Effector memory CD4-positive, alpha-beta T cell (primary cell): ENCODE measurements around the gene MON2.
"Not testable (repeated sequence)": the region's sequence is repeated elsewhere in the genome, so short reads cannot be mapped to it uniquely, and the experiment has no call there.

Experiments used
- DNase-seq, 3 donors: peaks; one replicate each; pipeline ENCODE4 v3.0.0-alpha.2; 2020
- H3K27ac ChIP-seq: 2 replicates; pipeline ENCODE4 v1.7.0; 2013; ENCODE audit warnings: mild to moderate bottlenecking, low read length, moderate library complexity; ENCODE audit not compliant: insufficient read depth, poor library complexity, severe bottlenecking
- H3K27me3 ChIP-seq: replicated peaks from 2 replicates; pipeline ENCODE4 v1.7.0; 2013; ENCODE audit warnings: mild to moderate bottlenecking, low read length; ENCODE audit not compliant: insufficient read depth, control insufficient read depth, poor library complexity, severe bottlenecking
- H3K36me3 ChIP-seq: 2 replicates; pipeline ENCODE4 v1.7.0; 2013; ENCODE audit warnings: mild to moderate bottlenecking, low read length, moderate library complexity; ENCODE audit not compliant: control insufficient read depth, insufficient read depth
- H3K4me1 ChIP-seq: 2 replicates; pipeline ENCODE4 v1.7.0; 2013; ENCODE audit warnings: low read length, mild to moderate bottlenecking; ENCODE audit not compliant: control insufficient read depth, insufficient read depth, poor library complexity, severe bottlenecking
- H3K4me3 ChIP-seq: 2 replicates; pipeline ENCODE4 v1.7.0; 2013; ENCODE audit warnings: low read length, low read depth, mild to moderate bottlenecking; ENCODE audit not compliant: insufficient read depth, poor library complexity, severe bottlenecking
- H3K9me3 ChIP-seq: 2 replicates; pipeline ENCODE4 v1.7.0; 2013; ENCODE audit warnings: mild to moderate bottlenecking, low read length, moderate library complexity; ENCODE audit not compliant: control insufficient read depth

The MON2 gene

DNA sequence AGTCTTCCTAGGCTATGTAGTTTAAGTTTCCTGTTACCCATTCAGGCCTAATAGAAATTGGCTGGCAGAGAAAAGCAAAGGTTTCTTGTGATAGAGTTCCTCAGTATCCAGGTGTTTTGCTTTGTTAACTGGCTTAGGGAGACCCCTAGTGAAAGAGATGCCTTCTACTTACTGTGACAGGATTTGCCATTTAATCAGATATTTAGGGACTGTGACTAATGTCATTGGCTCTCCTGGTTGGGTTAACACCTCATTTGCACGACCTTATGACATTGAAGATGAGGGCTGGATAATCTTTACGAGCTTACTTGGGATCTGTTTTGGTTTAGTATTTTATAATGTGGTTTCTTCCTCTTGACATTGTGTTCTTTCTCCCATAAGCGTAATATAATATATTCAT, 5.8 kb downstream of the MON2 start:
- peaks cover 5% of the 10 kb centered on the region for H3K36me3 ChIP-seq
- no peaks in the 10 kb centered on the region for H3K27me3 ChIP-seq
- no peak for DNase-seq
- H3K4me3 ChIP-seq, result no peak overlapping the region
- no peak overlapping the region for H3K27ac ChIP-seq
- no peaks in the 10 kb centered on the region for H3K9me3 ChIP-seq
- H3K4me1 ChIP-seq, result peaks cover 6% of the 10 kb centered on the region

- no peak overlapping the region for H3K4me3 ChIP-seq
- DNase-seq, result no peak
- peaks cover 5% of the 10 kb centered on the region for H3K36me3 ChIP-seq
- no peaks in the 10 kb centered on the region for H3K4me1 ChIP-seq
- no peaks in the 10 kb centered on the region for H3K27me3 ChIP-seq
- H3K27ac ChIP-seq, result no peak overlapping the region
- no peaks in the 10 kb centered on the region for H3K9me3 ChIP-seq
Observed at GRCh38 chr12:62481843-62482540, 15.4 kb downstream of the MON2 start.

DNA sequence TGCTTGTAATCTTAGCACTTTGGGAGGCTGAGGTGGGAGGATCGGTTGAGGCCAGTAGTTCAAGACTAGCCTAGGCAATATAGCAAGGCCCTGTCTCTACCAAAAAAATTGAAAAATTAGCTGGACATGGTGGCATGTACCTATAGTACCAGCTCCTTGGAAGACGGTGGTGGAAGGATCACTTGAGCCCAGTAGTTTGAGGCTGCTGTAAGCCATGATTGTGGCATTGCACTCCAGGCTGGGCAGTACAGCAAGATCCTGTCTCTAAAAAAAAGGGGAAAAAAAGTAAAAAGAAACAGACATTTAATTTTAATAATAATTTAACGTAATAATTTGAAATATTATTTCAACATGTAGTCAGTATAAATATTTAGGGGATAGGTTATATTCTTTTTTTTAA, 16.1 kb downstream of the MON2 start:
- Histone ChIP-seq H3K9me3 (no peaks in the 10 kb centered on the region), H3K27me3 (no peaks in the 10 kb centered on the region), H3K4me3 (no peak overlapping the region), H3K27ac (no peak overlapping the region), H3K4me1 (no peaks in the 10 kb centered on the region), H3K36me3 (peaks cover 3% of the 10 kb centered on the region)
- DNase-seq, result no peak

DNA sequence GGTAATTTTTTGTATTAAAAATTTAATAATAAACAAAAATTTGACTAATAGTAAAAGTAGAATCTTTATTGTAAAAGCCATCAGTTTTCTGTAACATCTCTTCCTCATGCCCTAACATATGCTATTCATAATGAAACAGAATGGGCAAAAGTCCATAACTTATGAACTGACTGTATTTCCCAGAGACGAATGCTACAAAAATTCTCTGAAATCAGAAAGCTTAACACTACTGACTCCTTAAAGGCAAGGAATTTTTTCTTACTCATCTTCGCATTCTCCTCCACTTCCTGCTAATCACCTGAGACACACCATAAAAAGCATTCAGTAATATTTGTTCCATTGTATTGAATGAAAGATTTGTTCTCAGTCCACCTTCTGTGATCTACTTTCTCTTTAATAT, 17.6 kb downstream of the MON2 start:
- DNase-seq, result no peak
- Histone ChIP-seq H3K4me3 (no peak overlapping the region), H3K36me3 (no peaks in the 10 kb centered on the region), H3K4me1 (no peaks in the 10 kb centered on the region), H3K27ac (no peak overlapping the region), H3K27me3 (no peaks in the 10 kb centered on the region), H3K9me3 (no peaks in the 10 kb centered on the region)

DNA sequence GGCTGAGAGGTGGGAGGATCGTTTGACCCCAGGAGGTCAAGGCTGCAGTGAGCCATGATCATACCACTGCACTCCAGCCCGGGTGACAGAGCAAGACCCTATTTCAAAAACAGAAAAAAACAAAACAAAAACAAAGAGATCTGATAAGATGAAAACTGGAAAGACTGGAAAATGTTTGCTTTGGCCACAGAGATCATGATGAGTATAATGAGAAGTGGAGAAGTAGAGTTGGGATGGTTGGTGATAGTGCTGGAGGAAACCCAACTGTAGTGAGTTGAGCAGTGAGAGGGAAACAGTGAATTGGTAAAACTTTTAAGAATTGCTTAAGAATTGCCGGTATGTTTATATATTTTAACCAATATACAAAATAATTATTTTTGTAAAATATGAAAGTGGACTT, 39.2 kb downstream of the MON2 start:
- no peaks in the 10 kb centered on the region for H3K4me1 ChIP-seq
- no peaks in the 10 kb centered on the region for H3K27me3 ChIP-seq
- H3K9me3 ChIP-seq, result no peaks in the 10 kb centered on the region
- H3K36me3 ChIP-seq, result peaks cover 27% of the 10 kb centered on the region
- no peak overlapping the region for H3K27ac ChIP-seq
- no peak overlapping the region for H3K4me3 ChIP-seq
- DNase-seq, result no peak

DNA sequence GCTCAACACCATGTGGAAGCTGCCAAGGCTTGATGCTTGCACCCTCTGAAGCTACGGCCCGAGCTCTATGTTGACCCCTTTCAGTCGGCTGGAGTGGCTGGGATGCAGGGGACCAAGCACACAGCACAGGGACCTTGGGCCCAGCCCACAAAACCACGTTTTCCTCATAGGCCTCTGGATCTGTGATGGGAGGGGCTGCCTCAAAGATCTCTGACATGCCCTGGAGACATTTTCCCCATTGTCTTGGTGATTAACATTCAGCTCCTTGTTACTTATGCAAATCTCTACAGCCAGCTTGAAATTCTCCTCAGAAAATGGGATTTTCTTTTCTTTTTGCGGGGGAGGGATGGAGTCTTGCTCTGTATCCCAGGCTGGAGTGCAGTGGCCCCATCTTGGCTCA, 46.3 kb downstream of the MON2 start:
- no peak overlapping the region for H3K27ac ChIP-seq
- H3K4me1 ChIP-seq, result no peaks in the 10 kb centered on the region
- H3K9me3 ChIP-seq, result no peaks in the 10 kb centered on the region
- peaks cover 13% of the 10 kb centered on the region for H3K36me3 ChIP-seq
- no peaks in the 10 kb centered on the region for H3K27me3 ChIP-seq
- DNase-seq, result no peak
- H3K4me3 ChIP-seq, result no peak overlapping the region

GRCh38 chr12:62514080-62514479, 47.5 kb downstream of the MON2 start:
- not testable (repeated sequence) for H3K27ac ChIP-seq, H3K9me3 ChIP-seq, H3K4me3 ChIP-seq, H3K4me1 ChIP-seq, DNase-seq, H3K36me3 ChIP-seq, H3K27me3 ChIP-seq

DNA sequence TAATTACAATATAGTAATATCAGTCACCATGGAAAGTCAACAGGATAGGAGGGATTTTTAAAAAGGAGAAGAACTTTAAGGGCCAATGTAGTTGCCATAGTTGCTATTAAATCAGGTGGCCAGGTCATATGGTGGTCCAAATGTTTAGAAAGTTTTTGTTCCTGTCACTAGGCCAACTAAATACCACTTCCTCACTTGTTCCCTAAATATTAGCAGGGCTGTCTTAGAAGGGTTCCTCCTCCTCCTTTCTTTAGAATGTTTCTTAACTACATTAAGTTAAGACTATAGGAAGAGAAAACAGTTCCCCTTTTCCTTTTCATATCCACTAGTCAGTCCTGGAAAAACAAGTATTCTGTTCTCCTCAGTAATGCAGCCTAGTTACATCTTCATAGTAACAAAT, 50.3 kb downstream of the MON2 start:
- H3K4me1 ChIP-seq, result no peaks in the 10 kb centered on the region
- DNase-seq, result no peak
- no peaks in the 10 kb centered on the region for H3K27me3 ChIP-seq
- peaks cover 3% of the 10 kb centered on the region for H3K36me3 ChIP-seq
- H3K4me3 ChIP-seq, result no peak overlapping the region
- H3K9me3 ChIP-seq, result no peaks in the 10 kb centered on the region
- H3K27ac ChIP-seq, result no peak overlapping the region

DNA sequence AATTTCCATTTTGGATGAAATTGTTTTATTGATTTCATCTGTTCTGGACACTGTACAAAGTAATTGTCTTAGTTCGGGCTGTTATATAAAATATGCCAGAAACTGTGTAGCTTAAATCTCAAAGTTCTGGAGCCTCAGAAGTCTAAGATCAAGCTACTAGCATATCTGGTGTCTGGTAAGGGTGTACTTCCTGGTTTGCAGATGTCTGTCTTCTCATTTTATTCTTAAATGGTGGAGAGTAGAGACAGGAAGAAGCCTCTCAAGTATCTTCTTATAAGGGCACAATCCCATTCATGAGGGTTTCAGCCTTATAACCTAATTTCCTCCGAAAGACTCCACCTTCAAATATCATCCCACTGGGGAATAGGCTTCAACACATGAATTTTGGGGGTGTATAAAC, 51.3 kb downstream of the MON2 start:
- DNase-seq, result no peak
- H3K9me3 ChIP-seq, result no peaks in the 10 kb centered on the region
- H3K4me3 ChIP-seq, result no peak overlapping the region
- H3K36me3 ChIP-seq, result peaks cover 3% of the 10 kb centered on the region
- H3K4me1 ChIP-seq, result no peaks in the 10 kb centered on the region
- H3K27ac ChIP-seq, result no peak overlapping the region
- H3K27me3 ChIP-seq, result no peaks in the 10 kb centered on the region

GRCh38 chr12:62519043-62519442, 52.4 kb downstream of the MON2 start:
- no peak overlapping the region for H3K4me3 ChIP-seq
- H3K27ac ChIP-seq, result no peak overlapping the region
- H3K4me1 ChIP-seq, result no peaks in the 10 kb centered on the region
- no peak for DNase-seq
- H3K36me3 ChIP-seq, result peaks cover 3% of the 10 kb centered on the region
- no peaks in the 10 kb centered on the region for H3K27me3 ChIP-seq
- no peaks in the 10 kb centered on the region for H3K9me3 ChIP-seq
